G401 (cell line): Measurements from ENCODE around the gene CPSF4. TPM values are rescaled to one million over a fixed set of nuclear protein-coding genes. Genes with fewer than 3 reads are reported as not detected.
"Not testable (repeated sequence)": the region's sequence is repeated elsewhere in the genome, so short reads cannot be mapped to it uniquely, and the experiment has no call there.

Experiments
- DNase-seq: peaks from one replicate; pipeline ENCODE4 v3.0.0-alpha.2; 2015; ENCODE audit warnings: low spot score
- in situ Hi-C: cut with HindIII; loops from 2 replicates; pipeline ENCODE4 v1.10.0; 2016; ENCODE audit warnings: low sequenced_read_pairs, mixed read lengths
- total RNA-seq: library from RNA; depleted of rRNA; stranded (reverse); fragments of >200 nt; shearing (Covaris generic); gene quantifications from 2 replicates; pipeline ENCODE4 v1.2.3, GENCODE V29; 2014

CPSF4 gene
- total RNA-seq, 1 experiment from 2014 or later = 57.0 TPM

DNA sequence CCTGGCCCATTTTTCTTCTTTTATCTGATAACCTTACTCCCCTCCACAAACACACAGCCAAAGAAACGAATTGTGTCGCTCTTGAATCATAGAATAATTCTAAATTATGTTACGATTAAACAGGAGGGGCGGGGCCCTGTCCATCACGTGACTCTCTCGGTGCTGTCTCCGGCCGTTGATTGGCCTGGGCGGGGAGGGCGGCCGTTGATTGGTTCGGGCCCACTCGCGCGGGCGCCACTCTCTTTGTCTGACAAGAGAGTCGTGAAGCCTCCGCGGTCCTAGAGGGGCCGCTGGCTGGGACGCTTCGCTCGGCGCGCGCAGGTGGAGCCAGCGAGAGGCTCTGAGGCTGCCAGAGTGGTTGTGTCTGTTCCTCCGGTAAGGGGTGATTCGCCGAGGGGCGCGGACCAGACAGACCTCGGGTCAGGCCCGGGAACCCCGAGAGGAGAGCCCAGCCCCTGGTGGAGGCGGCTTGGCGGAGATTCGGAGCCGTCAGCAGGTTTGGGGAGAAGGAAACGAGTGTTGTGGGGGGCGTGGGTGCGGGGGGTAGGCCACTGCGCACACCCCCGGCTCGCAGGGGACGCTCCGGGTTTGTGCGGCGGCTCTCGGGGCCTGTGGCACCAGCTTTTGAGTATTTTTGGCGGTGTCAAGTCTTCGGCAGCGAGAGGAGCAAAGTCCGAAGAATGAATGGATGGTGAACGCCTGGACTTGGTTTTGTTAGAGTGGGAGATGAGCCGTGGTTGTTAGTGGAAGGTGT, 34.0 kb downstream of the CPSF4 start, which contains the start of gene ZNF789:
TSS of gene ZNF789 (plus strand) at position 330 of the 754 bp plus-strand sequence. CDS start 3,567 bp downstream, outside the sequence.
- in situ Hi-C loops = no loop called here

DNA sequence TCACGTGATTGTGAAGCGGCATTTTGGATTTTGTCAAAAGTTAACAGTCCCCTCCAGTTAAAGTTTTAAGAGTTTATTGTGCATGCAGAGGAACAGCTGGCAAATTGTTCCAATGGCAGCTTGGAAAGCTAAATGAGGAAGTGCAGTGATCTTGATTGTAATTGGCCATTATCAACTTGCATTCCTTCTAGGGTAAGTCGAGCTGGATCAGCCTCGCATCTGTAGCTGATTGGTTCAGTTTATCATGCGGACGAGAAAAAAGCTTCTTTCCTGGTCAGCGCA, 34.5 kb downstream of the CPSF4 start:
- in situ Hi-C loops = no loop called here
- DNase-seq = peak; percentile 27

More for the DNA sequence above, 34.0 kb downstream of the CPSF4 start, which contains the start of gene ZNF789:
- DNase-seq = peak; percentile 97

DNA sequence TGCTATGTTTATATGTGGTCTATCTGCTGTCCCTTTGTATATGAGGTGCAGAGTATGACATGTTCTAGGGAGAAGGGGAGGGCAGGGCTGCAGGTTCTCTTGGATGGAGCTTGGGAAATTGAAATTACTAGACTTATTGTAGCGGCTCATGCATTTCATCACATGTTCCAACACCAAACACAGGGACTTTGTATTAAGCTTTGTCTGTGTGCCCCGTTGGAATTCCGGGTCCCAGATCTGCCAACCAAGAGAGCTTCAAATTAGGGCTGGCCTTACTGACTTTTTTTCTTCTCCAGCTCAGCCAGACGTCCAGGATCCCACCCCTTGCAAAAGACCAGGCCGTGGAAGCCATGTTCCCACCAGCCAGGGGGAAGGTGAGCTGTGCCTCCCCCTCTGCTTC, 37.4 kb downstream of the CPSF4 start:
- DNase-seq = no peak
- in situ Hi-C loops = no loop called here

DNA sequence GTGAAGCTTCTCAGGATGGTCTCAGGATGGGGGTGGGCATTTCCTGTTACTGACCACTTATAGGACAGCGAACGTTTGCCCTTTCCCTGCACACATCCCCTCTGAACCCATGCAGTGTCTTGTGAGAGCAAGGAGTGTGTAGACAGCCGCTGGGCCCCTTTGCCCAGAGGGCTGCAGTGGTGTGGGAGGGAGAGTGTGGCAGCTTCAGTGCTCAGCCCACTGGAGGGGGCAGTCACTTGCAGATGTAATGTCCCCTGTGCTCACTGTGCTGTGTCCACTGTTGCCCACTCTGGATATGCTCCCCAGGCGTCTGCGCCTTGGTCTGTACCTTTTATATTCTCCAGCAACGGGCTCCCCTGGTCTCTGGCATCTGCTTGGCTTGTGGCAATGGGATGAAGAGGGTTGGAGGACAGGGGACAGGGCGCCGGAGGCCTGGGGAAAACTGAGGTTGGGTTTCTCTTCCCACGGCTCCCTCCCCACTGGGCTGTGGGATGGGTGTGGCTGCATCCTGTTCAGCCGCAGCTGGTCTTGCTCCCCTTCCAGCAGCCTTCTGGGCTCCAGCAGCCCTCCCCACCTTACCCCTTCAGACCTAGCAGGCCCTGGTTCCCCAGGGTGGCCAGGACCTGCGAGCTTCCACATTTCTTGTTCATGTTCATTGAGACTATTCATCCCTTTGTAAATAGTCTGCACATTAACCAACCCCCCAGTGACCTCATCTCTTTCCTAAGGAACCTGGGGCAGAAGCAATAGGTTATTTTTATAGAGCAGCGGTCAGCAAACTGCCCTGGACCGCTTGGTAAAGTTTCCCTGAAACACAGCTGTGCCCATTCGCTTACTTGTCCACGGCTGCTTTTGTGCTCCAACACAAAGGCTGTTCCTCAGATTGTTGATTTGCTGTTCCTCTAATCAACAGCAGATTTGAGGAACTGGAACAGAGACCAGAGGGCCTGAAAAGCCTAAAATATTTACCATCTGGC, 40.0 kb downstream of the CPSF4 start:
- in situ Hi-C loops = no loop called here
- DNase-seq = no peak

DNA sequence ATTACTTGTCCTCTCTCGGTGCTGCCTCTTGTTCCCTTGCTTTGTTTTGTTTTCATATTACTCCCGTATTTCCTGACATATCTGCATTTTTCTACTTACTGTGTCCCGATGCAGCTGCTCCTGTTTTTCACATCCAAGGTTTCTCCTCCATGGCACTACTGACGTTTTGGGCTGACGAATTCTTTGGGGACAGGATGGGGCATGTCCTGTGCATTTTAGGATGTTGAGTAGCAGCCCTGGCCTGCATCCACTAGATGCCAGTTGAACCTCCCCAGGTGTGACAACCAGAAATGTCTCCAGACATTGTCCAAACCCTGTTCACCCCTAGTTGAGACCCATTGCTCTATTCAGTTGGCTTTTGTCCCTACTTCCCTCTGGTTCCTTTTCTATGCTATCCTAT, 46.4 kb downstream of the CPSF4 start:
- in situ Hi-C loops = no loop called here
- DNase-seq = no peak

DNA sequence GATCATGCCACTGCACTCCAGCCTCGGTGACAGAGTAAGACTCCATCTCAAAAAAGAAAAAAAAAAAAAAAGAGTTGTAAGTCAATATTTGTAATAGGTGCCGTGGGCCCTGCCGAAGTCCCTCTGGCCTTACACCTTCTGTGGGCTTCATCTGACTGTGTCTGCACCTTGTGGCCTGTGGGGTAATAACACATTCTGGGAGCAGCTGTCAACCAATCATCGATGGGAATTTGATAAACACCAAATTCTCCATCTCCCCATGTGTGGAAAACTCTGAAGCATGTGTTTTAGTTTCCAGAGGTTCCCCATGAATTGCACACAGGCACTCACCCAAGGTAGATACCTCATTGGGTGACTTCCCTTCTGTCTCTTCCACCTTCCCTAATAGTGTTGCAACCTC, 50.5 kb downstream of the CPSF4 start:
- in situ Hi-C loops = no loop called here
- no peak for DNase-seq

DNA sequence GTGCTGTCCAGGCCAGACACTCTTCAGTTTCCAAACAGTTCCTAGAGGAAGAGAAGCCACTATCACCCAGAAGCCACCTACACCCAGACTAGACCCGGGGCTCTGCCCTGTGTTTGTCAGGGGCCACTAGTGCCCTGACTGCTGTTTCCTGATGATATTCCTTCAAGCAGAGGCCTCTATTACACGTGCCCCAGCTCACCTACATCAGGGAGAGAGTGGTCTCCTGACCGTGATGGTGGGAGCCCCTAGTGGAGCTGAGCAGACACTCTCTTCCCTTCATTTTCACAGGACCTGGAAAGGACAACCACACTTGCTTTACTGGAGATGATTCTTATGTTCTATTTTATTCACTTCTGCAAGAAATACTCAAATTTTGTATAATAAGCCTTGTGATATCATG, 52.1 kb downstream of the CPSF4 start:
- in situ Hi-C loops = no loop called here
- no peak for DNase-seq

DNA sequence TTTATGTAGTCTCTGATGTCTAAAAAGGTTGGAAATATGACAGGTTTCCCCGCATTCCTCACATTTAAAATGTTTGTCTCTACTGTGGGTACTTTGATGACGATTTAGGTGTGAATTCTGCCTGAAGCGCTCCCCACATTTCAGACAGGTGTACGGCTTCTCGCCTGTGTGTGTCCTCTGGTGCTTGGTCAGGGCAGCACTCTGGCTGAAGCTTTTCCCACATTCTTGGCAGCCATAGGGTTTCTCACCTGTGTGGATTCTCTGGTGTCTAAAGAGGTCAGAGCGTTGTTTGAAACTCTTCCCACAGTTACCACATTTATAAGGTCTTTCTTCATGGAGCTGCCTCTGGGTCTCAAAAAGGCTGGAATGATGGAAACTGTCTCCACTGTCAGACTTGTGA, 55.1 kb downstream of the CPSF4 start:
- in situ Hi-C loops = no loop called here

DNA sequence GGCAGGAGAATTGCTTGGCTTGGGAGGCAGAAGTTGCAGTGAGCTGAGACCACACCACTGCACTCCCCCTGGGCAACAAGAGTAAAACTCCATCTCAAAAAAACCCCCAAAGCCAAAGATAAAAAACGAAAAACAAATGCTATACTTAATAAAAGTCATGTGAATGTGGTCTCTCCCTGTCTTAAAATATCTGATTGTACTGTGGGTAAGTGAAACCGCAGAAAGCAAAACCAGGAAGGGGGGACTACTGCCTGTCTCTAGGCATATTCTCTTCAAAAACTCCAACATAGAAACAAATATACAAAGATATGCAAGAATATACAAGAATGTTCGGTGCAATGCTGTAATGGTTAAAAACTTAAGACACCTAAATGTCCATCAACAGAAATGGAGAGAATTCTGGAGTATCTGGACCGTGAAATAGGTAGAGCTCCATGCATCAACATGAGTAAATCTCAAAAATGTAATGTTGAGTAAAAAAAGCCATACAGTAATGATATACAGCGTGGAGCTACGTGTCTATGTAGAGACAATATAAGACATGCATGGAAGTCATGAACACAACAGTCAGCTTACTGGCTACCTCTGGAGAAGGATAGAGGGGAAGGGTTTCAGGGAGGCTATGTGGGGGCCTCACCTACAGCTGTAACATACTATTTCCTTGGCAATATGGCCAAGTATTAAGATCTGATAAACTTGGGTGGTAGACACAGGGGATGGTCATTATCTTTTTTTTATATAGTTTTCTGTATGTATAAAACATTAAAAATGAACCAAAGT, 59.2 kb downstream of the CPSF4 start:
- DNase-seq = no peak

More for the DNA sequence above, 55.1 kb downstream of the CPSF4 start:
- DNase-seq = no peak

DNA sequence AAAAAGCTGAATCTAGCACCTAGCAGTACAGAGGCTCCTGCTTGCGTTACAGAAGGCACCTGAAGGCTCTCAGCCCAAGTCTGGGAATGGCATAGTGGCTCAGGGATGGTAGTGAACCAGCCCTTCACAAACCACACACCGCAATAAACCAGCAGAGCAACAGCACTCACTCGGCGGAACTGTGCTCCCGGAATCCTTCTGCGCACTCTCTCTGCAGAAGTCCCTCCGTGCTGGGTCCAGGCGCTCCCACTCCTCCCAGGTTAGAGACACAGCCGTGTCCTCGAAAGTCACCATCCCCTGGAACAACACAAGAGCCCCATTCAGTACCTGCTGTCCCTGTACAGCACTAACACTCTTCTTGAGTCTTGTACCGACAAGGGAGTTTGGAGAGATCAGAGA, 59.8 kb downstream of the CPSF4 start:
- in situ Hi-C loops = no loop called here

More for the DNA sequence above, 59.2 kb downstream of the CPSF4 start:
- in situ Hi-C loops = no loop called here

DNA sequence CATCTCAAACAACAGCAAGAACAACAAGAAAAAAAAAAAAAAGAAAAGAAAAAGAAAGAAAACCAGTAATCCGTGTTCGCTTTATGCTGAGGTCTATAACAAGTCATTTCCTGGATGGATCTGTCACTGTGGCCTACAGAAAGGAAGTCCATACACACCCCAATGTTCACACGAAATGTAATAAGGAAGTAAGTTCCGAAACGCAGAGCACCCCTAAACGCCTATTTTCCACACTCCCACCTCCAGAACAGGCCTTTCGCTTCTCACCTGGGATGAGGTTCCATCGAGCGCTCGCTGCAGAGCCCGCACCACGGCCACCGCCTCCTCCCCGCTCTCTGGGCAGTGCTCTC, 60.6 kb downstream of the CPSF4 start:
- in situ Hi-C loops = no loop called here
- DNase-seq = no peak

More for the DNA sequence above, 59.8 kb downstream of the CPSF4 start:
- DNase-seq = no peak

DNA sequence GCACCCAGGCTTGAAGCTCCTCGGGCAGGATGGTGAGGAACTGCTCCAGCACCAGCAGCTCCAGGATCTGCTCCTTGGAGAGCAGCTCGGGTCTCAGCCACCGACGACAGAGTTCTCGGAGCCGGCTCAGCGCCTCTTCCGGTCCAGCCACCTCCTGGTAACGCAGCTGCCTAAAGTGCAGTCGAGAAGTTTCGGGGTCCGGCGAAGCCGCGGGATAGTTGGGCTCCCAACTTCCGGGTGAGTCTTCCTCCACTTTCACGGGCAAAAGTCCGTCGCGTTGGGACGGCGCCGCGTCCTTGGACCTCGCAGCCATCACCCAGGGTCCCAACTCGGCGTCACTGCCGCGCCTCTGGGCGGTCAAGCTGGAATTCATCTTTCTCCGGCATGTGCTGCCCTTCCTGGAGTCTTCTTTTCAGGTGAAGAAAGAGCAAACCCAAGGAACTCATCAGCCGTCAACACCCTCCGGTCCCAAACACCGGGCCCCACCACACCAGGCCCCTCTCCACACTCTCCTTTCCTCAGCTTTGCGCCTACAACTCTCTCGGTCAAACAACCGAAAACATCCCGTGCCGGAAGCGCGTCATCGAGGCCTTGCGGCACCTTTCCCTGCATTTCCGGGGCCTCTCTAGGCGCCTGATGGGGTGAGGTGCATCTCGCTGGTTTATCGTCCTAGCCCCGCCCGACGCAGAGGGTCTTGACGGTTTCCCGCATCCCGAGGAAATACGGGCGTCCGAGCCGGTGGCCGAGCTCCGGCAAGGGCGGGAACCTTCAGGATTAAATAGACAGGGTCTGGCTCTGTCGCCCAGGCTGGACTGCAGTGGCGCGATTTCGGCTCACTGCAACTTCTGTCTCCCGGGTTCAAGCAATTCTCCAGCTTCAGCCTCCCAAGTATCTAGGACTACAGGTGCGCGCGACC, 61.2 kb downstream of the CPSF4 start, which contains the start of gene ZNF394:
TSS of gene ZNF394 (minus strand) at position 561 of the 916 bp plus-strand sequence. CDS start at position 373, 188 bp downstream.
- in situ Hi-C loops = no loop called here
- DNase-seq = peak; percentile 97

DNA sequence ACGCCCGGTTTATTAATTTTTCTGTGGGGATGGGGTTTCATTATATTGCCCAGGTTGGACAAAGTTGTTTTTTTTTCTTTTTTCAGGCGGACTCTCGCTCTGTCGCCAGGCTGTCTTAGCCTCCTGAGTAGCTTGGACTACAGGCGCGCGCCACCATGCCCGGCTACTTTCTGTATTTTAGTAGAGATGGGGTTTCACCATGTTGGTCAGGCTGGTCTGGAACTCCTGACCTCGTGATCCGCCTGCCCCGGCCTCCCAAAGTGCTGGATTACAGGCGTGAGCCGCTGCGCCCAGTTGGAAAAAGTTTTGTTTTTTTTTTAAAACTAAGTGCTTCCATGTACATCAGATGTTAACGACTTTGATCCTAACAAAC, 61.9 kb downstream of the CPSF4 start:
- in situ Hi-C loops = no loop called here

DNA sequence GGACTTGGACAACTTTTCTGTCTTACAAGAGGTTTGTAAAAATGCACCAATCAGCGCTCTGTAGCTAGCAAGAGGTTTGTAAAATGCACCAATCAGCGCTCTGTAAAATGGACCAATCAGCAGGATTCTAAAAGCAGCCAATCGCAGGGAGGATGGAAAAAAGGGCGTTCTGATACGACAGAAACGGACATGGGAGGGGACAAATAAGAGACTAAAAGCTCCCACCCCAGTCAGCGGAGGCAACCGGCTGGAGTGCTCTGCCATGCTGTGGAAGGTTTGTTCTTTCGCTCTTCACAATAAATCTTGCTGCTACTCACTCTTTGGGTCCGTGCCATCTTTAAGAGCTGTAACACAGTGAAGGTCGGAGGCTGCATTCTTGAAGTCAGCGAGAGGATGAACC, 62.5 kb downstream of the CPSF4 start:
- DNase-seq, in situ Hi-C loops: not testable (repeated sequence)

More for the DNA sequence above, 61.9 kb downstream of the CPSF4 start:
- no peak for DNase-seq

DNA sequence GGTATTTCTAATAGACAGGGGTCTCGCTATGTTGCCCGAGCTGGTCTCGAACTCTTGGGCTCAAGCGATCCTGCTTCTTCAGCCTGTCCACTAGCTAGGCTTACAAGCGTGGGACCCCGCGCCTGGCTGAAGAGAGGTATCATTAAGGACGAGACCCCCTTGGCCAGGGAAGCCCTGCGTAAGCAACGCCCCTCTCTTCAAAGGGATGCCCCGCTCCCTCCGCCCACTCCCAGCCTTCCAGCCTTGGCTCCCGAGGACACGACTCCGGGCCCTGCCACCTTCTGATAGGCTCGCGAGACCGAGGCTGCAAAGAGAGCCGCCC, 65.5 kb downstream of the CPSF4 start:
- DNase-seq = no peak

DNA sequence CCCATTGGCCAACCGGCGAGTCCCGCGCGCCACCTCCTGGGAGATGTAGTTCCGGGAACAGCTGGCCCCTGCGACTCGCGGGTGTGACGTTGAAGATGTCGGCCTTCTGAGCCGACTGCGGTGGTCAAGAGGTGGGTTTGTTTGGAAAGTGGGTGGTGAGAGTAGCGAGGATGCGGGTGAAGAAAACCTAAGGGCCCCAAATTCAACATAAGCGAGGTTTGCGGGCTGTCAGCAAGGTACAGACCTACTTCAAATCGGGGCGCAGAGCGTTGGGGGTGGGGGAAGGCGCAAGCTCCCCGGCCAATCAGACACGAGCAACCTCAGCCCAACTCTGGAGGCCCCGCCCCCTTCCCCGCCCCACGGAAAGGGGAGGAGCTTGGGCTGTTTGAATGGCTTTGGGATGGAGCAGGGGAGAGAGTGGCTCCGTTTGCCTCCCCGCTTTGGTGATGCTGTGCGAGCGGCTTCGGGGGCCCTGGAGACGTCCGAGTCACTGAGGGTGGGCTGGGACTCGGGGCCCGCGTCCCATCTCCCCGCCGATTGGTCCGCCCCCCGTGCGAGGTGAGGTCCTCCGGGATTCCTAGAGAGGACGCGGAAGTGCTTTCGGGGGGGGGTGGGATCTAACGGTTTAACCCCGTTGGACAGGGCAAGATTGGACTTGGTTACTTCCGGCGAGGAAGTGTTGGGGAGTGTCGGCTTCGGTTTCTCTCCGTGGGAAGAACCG, 66.0 kb downstream of the CPSF4 start, which contains the start of gene ZKSCAN5:
TSS of gene ZKSCAN5 (plus strand) at position 60 of the 721 bp plus-strand sequence. CDS start 1,383 bp downstream, outside the sequence.
- peak; percentile 97 for DNase-seq
- in situ Hi-C loops = no loop called here

More for the DNA sequence above, 65.5 kb downstream of the CPSF4 start:
- in situ Hi-C loops = no loop called here

DNA sequence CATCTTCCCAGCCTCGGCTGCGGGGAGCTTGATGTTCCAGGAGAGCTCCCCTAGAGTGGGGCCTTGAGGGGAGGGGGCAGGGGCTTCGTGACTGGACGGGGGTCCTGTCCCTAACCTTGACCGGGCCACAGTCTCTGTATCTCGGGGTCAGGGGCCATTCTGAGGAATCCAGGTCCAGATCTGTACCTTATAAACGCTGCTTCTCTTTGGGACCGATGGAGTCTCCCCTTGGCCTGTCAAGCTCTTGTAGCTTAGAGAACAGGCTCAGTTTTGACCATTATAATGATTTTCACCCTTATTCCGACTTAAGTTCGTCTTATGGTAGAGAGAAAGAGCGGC, 66.5 kb downstream of the CPSF4 start:
- in situ Hi-C loops = no loop called here

More for the DNA sequence above, 66.5 kb downstream of the CPSF4 start:
- no peak for DNase-seq
